Measurements from ENCODE around the gene SELL.
"Not testable (repeated sequence)": the region's sequence is repeated elsewhere in the genome, so short reads cannot be mapped to it uniquely, and the experiment has no call there.

The SELL gene

DNA sequence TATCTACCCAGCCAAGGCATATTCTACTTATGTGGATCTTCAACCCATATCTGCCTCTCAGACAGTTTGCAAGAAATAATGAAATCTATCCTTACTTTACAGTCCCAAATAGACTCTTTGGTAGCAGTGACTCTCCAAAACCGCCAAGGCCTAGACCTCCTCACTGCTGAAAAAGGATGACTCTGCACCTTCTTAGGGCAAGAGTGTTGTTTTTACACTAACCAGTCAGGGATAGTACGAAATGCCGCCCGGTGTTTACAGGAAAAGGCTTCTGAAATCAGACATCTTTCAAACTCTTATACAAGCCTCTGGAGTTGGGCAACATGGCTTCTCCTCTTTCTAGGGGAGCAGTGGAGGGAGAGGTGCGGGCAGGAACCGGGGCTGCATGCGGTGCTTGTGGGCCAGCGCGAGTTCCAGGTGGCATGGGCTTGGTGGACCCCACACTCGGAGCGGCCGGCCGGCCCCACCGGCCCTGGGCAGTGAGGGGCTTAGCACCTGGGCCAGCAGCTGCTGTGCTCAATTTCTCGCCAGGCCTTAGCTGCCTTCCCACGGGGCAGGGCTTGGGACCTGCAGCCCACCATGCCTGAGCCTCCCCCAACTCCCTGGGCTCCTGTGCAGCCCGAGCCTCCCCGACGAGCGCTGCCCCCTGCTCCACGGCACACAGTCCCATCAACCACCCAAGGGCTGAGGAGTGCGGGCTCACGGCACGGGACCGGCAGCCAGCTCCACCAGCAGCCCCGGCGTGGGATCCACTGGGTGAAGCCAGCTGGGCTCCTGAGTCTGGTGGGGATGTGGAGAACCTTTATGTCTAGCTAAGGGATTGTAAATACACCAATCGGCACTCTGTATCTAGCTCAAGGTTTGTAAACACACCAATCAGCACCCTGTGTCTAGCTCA is 43.5 kb downstream of the SELL start:
- DNase-seq (ENCODE audit: low read depth in 3 of 3), result not testable (repeated sequence)

DNA sequence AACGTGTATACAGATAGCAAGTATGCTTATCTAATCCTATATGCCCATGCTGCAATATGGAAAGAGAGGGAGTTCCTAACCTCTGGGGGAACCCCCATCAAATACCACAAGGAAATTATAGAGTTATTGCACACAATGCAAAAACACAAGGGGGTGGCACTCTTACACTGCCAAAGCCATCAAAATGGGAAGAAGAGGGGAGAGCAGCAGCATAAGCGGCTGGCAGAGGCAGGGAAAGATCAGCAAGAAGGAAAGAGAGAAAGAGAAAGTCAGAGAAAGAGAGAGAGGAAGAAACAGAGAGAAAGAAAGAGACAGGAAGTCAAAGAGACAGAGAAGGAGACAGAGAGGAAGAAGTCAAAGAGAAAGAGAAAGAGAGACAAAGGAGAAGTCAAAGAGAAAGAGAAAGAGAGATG is 44.2 kb downstream of the SELL start:
- not testable (repeated sequence) for DNase-seq (ENCODE audit: low read depth in 3 of 3)

DNA sequence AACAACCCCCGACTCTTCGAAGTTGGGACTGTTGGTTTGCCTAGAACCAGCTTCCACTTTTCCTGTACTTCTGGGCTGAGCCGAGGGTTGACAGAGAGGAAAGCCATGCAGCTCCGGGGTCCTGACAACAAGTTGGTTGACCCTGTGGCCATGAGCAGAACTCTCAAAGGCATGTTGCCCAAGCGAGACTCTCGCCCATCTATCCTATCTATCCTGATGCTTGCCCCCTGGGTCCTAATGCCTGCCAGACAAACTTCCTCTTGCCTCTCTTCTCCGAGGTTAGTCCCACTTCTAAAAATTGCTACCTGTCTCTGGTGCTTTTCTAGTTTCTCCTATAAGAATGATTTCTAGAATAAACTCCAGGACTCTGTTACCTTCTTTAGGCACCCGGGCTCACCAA is 48.7 kb downstream of the SELL start:
- not testable (repeated sequence) for DNase-seq (ENCODE audit: low read depth in 3 of 3)

DNA sequence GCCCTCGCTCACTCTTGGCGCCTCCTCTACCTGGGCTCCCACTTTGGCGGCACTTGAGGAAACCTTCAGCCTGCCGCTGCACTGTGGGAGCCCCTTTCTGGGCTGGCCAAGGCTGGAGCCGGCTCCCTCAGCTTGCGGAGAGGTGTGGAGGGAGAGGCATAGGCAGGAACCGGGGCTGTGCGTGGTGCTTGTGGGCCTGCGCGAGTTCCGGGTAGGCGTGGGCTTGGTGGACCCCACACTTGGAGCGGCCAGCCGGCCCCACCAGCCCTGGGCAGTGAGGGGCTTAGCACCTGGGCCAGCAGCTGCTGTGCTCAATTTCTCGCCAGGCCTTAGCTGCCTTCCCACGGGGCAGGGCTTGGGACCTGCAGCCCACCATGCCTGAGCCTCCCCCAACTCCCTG is 50.4 kb downstream of the SELL start:
- DNase-seq (ENCODE audit: low read depth in 3 of 3), result not testable (repeated sequence)

DNA sequence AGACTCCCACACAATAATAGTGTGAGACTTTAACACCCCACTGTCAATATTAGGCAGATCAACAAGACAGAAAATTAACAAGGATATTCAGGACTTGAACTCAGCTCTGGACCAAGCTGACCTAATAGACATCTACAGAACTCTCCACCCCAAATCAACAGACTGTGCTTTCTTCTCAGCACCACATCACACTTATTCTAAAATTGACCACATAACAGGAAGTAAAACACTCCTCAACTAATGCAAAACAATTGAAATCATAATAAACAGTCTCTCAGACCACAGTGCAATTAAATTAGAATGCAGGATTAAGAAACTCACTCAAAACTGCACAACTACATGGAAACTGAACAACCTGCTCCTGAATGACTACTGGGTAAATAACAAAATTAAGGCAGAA is 52.6 kb downstream of the SELL start:
- DNase-seq (ENCODE audit: low read depth in 3 of 3), result not testable (repeated sequence)

DNA sequence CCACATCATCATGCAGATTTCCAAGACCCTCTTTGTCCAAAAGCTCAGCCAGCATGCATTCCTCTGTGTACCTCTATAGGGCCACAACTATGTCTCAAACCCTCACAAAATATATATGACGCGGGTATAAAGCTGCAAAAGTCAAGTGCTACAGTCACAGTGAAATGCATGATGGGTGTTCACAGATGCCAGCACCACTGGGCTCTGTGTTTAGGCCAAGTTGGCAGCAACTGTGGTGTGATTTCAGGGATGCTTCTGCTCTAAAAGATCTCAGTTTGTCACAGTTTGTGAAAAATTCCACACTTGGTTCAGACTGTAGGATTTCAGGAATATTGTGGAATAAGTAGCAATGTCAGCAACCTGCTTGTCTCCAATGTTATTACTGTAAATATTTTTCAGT is 57.5 kb downstream of the SELL start:
- no peak for DNase-seq (ENCODE audit: low read depth in 3 of 3)

DNA sequence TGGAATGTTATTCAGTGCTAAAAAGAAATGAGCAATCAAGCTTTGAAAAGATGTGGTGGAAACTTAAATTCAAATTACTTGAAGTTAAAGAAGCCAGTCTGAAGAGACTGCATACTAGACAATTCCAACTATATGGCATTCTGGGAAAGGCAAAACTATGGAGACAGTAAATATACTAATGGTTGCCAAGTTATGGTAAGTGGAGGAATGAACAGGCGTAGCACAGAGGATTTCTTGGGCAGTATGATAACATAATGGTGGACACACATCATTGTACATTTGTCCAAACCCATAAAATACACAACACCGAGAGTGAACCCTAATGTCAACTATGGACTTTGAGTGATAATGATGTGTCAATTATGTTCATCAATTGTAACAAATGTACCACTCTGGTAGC is 60.4 kb downstream of the SELL start:
- DNase-seq (ENCODE audit: low read depth in 3 of 3), result no peak

DNA sequence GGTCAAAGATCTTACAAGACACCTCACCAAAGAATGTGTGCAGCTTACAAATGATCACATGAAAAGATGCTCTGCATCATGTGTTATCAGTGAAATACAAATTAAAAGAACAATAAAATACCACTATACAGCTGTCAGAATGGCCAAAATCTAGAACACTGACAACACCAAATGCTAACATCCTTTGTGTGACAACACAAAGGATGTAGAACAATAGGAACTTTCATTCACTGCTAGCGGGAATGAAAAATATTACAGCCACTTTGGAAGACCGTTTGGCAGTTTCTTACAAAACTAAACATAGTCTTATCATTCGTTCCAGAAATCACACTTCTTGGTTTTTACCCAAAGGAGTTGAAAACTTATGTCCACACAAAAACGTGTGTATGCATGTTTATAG is 60.9 kb downstream of the SELL start:
- no peak for DNase-seq (ENCODE audit: low read depth in 3 of 3)

DNA sequence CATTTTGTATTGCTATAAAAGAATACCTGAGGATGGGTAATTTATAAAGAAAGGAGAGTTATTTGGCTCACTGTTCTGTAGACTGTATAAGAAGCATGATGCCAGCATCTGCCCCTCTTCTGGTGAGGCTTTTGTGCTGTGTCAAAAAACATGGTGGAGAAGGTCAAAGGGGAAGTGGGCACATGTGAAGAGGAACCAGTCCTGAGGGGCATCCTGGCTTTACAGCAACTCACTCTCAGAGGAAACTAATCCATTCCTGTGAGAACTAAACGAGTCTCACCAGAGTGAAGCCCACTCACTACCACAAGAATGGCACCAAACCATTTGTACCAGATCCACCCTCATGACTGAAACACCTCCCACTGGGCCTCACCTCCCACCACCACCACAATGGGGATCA is 62.7 kb downstream of the SELL start:
- DNase-seq (ENCODE audit: low read depth in 3 of 3), result no peak

DNA sequence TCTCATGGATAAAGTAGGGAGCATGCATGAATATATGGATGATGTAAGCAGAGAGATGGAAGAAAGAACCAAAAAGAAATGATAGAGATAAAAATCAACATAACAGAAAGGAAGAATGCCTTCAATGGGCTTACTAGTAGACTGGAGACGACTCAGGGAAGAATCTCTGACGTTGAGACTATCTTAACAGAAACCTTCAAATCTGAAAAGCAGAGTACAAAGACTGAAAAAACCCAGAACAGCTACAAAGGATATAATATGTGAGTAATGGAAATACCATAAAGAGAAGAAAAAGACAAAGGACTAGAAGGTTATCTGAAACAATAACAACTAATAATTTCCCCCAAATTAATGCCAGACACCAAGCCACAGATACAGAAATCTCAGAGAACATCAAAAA is 63.2 kb downstream of the SELL start:
- DNase-seq (ENCODE audit: low read depth in 3 of 3), result no peak

DNA sequence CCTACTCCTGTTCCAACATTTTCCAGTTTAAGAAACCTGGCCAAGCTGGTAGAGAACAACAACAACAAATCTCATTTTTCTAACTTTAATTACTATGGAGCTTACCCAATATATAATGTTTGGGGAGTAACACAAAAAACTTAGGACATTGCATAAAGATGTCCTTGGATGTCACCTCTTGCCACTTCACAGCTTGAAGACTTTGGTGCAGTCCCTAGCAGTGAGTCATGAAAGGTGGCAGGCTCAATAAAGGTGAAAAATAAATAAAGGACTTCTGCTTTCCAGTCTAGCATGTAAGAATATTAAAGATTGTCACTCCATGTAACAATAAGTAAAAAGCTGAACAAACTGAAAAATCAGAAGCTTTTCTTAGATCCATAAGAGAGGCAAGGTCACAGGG is 63.9 kb downstream of the SELL start:
- DNase-seq (ENCODE audit: low read depth in 3 of 3), result no peak

DNA sequence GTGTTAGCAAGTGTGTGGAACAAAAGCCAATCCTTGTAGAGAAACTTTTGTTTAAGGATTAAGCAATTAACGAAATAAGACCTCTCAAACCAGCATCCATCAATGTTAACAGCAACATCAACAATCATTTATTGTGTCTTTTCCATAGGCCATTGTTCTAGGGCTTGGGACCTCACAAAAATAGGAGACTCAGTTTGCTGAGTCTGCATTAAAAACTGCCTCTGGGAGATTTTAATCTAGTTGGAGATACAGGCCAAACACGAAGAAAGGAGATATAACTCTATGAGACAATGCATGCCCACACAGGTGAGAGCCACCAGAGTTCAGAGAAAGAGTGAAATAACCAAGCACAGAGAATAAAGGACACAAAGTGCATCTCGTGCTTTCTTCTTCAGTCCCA is 67.1 kb downstream of the SELL start:
- DNase-seq (ENCODE audit: low read depth in 3 of 3), result no peak
